Myocyte (in vitro differentiated cells): ENCODE results near the gene OR2AG2. TPM values are rescaled to one million over a fixed set of nuclear protein-coding genes. Genes with fewer than 3 reads are reported as not detected.
A peak's percentile ranks its signal among the peaks of the same experiment; 100 is the strongest.
"Not testable (repeated sequence)": the region's sequence is repeated elsewhere in the genome, so short reads cannot be mapped to it uniquely, and the experiment has no call there.

Experiments used
- DNase-seq: peaks from one replicate; pipeline ENCODE4 v3.0.0-alpha.2; 2012; ENCODE audit warnings: low read depth
- polyA plus RNA-seq: library from polyadenylated mRNA; unstranded; fragments of >200 nt; gene quantifications from one replicate; pipeline ENCODE4 v1.2.1, GENCODE V29; 2012; ENCODE audit warnings: missing spikeins
- total RNA-seq: library from RNA; depleted of rRNA; stranded (reverse); fragments of >200 nt; gene quantifications from 2 replicates; pipeline ENCODE4 v1.2.3, GENCODE V29; 2014

OR2AG2 gene, protein sequence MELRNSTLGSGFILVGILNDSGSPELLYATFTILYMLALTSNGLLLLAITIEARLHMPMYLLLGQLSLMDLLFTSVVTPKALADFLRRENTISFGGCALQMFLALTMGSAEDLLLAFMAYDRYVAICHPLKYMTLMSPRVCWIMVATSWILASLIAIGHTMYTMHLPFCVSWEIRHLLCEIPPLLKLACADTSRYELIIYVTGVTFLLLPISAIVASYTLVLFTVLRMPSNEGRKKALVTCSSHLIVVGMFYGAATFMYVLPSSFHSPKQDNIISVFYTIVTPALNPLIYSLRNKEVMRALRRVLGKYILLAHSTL
- not detected in 2 replicates for total RNA-seq
- not detected for polyA plus RNA-seq

DNA sequence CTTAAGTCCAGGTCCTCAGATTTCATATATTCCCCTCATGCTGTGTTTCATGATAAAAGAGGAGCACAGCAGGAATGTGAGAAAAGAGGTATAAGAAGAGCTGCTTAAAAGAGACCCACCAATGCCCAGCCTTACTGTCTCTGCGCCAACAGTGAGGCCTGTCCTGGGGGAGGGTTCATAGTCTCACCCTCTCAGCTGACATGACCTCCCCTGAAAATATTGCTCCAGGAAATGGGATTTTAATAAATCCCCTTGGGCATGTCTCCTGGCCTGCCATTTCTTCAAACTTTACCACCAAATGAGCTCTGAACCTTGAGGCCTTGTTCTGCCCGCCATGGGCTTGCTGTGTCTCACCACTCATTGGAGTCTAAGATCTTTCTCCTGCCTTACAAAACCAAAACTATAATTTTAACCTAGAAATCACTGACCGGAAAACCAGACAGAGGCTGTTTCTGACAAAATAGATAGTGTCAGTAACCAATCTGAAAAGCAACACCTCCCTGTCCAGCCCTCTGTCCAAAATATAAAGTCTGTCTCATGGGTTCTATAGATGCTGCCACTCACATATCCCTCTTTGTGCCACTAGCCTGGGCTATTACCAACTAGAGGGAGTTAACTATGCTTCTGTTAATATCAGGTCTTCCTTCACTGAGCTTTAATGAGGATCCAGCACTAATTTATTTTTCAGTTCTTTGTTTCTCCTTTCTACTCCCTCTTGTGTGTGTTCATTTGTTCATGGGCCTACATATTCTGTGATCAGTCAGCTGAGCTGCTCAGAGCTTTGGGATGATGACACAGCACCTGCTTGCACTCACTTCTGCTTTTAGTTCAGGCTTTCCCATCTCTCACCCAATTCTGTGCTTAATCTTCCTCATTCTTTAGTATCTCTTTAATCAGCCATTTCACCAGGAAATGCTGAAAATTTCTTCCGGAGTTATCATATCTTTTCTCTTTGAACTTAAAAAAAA is at the start of gene OR2AG2:
OR2AG2 (minus strand) TSS at position 51 of the 968 bp plus-strand sequence. CDS start 3,019 bp downstream, outside the sequence.
- no peak for DNase-seq

DNA sequence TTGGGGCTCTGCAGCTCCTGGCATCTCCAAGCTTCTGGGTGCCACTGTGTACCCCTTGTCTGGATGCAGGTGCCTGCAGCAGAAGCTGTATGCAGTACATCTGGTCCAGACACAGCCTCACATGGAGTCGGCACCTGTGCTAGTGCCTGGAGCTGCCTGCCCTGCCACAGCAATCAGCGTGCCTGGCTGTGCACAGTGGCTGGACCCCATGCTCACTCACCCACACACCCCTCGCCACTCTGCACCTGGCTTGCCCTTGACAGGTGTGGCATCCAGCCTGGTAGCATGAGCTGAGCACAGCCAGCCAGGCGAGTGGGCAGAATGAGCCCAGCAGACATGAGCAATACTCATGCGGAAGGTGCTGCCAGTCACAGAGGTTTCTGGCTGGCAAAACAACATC is 47.2 kb upstream of the OR2AG2 start:
- no peak for DNase-seq

DNA sequence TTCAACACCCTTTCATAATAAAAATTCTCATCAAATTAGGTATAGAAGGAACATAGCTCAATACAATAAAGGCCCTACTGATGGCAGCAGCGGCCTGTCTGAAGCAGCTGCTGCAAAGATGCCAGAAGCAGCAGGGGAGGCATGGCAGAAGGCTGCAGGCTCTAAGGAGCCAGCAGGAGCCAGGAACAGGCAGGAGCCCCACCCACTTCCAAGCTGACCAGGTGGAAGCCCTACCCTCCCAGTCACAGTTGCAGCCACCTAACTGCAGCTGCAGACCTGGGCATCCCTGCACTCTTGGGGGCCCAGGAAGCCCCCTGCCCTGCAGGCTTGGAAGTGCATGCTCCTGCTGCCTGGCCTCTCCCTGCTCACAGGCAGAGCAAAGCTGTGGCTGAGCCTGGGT is 45.9 kb upstream of the OR2AG2 start:
- no peak for DNase-seq

DNA sequence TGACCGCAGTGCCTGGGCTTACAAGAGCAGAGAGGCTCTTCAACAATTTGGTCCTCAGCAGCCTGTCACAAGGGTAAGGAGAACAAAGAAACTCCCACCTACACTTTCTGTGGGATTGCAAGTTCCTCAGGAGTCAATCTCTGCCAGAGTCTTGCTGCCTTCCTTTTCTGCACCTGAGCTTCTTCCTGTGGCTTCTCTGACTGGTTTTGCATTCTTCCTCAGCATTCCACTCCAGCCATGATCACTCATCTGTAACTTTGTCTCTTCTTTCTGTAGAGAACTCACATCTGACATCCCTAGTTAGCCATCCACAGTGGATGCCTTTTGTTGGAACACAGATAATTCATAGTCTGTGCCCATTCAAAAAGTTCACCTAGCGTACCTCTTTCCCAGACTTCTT is 41.9 kb upstream of the OR2AG2 start:
- no peak for DNase-seq

DNA sequence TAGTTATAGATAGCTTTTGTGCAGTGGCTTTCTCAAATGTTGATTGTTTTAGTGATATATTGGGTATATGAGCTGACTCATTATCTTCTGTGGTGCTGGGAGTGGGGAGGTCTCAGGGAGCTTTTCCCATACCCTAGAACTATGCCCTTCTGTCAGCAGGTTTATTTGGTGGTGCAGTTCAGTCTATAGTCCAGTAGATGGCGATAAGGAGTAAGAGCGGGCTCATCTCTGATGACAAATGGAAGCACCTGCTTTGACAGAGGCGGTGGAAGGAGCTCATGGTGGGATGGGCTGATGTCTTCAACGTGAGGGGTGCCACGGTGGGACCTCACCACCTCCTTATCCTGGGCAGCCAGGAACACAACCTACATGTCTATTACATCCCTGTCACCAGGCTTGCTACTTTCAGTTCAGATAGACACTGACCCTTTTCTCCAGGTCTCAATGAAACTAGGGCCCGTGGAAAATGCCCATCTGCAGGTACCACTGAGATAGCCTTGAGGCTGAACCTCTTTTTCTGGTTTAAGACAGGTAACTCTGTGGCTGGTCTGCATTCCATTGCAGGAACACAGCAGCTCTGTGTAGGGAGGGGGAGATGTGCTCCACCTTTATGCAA is 40.7 kb upstream of the OR2AG2 start:
- DNase-seq: peak; percentile 56

DNA sequence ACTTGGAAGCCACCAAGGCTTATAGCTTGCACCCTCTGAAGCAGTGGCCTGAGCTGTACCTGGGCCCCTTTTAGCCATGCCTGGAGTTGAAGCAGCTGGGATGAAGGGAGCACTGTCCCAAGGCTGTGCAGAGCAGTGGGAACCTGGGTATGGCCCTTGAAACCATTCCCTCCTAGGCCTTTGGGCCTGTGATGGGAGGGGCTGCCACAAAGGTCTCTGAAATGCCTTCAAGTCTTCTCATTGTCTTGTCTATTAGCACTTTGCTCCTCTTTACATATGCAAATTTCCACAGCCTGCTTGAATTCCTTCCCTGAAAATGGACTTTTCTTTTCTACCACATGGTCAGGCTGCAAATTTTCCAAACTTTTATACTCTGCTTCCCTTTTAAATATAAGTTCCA is 29.3 kb upstream of the OR2AG2 start:
- not testable (repeated sequence) for DNase-seq

DNA sequence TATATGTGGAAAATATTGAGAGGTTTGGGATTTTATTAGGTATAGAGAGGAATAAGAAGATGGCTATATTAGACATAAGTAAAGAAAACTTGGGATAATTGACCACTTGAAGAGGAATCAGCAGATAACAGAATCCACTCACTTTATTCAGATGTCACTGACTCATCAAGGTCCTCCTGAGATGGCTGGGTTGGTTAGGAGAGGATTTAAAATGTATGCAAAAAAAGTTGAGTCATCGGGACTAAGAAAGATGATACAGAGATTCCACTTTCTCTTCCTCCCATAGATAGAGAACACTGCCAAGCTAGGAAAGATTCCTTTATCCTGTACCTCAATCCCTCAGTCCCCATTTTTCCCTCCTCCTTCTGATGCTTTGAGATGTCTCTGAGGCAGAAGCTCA is 27.6 kb upstream of the OR2AG2 start, which contains the start of gene OR6A2:
OR6A2 (minus strand) TSS at position 288 of the 400 bp plus-strand sequence. CDS start 3,981 bp downstream, outside the sequence.
- DNase-seq: no peak

DNA sequence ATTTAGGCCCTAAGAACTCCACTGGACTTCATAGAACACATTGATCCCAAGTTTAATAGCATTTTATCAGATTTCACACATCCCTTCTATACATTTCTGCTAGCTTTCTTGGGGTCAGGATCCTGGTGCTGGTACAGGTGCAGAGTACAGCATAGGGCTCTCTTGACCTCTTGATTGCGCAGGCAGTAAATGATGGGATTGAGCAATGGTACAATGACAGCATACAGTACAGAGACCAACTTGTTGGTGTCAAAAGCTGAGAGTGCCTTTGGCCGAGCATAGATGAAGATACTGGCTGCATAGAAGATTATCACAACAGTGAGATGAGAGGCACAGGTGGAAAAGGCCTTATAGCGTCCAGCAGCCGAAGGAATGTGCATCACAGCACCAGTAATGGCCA is 22.9 kb upstream of the OR2AG2 start:
- no peak for DNase-seq

DNA sequence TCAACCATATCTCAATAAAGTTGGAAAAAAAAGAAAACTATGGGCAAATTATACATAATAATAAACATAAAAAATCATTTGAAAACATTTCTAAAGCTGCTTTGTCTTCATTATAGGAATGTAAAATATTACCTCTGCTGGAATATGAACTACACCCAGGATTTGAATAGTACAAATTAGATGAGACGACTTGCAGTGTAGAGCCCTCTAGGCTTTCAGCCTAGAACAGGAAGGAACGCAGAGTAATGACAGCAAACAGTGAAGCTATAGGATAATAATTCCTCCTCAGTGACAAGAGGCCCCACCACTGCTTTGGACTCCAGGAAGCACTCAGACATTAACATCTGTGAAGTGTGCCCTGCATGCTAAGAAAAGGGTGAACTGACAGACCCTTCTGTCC is 18.8 kb upstream of the OR2AG2 start:
- DNase-seq: no peak

DNA sequence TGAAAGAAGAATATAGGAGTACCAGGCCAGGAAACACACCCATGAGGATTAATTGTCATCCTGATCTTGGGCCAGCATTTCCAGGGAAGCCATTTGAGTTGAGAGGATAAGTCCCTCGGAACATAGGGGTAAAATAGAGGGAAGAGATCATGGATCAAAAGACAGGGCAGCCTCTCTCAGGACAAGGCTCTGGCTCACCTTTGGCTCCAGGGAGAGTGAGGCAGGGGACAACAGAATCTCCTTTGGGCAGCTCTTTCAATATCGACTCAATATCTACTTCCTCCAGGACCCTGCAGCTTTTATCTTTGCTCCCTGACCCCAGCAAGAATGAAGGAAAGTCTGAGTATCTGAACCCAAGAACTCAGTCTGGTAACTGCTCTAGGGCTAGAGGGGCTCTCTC is 10.9 kb upstream of the OR2AG2 start, which contains the start of gene OR2AG1:
OR2AG1 (plus strand) TSS at position 301 of the 400 bp plus-strand sequence. CDS start 2,018 bp downstream, outside the sequence.
- no peak for DNase-seq

DNA sequence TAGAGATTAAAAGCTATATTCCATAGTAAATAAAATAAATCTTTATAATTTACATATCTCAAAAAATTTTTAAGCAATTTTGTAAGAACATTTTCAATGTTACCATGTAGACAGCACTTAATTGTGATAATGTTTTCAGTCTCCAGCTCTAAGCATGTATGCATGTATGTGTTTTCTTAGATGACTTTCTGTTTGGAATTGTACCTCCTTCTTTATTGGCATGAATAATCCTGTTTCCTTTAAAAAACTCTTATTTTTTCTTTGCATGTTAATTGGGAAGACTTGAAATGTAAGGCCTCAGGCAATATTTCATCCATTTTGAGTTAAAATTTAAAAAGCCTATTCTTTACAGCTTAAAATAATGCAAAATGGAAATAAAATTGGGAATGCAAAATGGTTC is 9.1 kb upstream of the OR2AG2 start:
- no peak for DNase-seq

DNA sequence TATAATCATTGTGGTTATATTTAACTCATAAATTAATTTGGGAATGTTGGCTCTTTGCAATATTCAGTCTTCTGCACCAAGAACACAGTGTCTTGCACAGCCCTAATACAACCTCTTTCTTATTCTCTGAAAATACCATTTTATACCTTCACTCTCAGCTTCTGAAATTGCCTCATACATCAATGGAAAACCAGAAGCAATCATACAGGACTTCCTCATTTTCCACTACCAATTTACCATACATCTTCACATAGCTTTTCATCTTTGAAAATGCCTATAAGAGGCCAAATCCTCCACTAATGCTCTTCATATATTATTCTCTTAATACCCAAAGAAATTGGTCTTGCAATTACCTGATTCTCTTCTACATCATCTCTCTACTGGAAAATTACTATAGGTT is 6.7 kb upstream of the OR2AG2 start:
- DNase-seq: no peak

DNA sequence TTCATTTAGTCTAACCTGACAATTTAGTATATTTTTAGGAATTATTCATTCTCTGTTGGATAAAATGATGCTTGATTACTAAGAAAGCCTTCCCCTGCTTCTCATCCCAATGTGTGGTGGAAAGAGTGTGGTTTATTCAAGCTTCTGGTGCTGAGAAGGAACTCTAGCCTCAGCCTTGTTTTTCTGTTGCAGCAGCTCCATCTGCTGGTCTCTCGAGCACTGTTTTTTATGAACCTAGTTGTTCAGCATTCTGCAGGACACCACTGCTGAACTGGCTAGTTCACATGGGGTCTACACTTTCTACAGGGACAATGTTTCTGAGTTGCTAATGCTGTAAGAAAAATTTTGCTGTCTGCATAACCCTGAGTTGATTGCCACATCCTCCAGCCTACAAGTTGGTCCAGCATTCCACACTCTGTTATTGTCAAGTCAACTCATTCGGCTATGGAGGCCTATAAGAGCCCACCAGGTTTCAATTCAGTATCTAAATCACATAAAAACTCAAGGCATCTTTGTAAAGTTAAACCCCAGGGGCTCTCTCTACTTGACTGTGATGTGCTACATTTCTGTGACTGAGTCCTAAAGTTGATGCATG is 14.3 kb downstream of the OR2AG2 start:
- DNase-seq: peak; percentile 75

DNA sequence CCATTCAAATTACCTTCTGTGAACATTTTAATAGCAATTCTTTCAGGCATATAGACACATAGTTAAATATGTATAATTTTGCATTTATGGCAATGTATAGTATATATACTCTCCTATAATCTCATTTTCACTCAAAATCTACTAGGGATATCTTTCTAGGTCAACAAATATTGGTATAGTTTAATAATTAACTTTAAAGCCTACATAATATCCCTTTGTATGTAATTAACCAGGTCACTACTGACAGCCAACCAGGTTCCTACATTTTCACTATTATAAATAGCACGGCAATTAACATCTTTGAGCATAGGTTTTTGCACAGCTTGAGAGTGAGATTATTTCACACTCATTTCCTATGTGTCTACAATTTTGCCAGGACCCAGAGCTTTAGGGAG is 15.8 kb downstream of the OR2AG2 start:
- DNase-seq: no peak

DNA sequence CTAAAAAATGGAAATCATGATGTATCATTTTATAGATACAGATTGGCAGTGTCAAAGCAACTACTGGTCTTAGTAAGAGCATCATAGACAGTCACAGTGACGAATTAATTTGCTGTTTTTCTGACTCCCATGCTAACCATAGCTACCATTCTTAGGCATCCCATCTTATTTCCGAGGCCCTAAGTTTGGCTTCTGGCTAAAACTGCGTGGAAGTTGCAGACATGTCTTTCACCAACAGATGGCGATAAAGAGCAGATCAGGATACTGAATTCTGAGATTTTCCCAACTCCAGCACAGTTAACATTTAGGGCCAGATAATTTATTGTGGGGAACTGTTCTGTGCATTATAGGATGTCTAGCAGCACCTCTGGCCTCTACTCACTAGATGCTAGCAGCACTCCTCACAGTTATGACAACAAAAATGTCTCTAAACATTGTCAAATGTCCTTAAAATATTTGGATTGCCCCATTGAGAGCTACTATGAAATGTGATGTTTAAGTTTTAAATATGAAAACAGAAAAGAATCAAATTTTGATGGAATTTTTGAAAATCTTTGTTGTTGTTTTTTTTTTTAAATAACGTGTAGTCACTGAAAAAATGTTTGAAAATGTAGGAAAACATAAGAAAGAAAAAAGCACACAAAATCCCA is 16.3 kb downstream of the OR2AG2 start:
- peak; percentile 57 for DNase-seq

DNA sequence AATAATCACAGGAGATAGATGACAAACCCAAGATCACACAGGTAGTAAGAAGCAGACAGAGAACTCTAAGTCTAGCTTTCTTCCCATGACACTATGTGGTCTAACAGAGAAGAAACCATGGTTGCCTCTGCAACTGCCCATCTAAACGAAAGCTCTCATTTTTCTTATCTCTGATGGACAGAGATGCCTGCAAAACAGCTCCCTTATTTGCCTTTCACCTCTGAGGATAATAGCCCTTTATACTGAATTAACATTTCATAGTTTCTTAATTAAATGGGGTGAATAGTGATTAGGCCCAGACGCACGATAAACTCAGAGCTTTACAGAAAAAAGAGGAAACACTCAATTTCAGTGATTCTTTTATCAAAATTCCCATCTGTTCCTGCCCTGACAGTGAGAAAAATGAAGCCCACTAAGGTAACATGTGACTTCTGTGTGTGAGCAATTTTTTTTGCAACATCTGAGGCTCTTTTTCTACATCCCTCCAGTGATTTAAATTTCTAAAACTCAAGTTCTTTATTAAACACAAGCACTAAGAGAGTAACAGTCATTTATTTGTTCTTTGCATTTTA is 24.6 kb downstream of the OR2AG2 start:
- no peak for DNase-seq

DNA sequence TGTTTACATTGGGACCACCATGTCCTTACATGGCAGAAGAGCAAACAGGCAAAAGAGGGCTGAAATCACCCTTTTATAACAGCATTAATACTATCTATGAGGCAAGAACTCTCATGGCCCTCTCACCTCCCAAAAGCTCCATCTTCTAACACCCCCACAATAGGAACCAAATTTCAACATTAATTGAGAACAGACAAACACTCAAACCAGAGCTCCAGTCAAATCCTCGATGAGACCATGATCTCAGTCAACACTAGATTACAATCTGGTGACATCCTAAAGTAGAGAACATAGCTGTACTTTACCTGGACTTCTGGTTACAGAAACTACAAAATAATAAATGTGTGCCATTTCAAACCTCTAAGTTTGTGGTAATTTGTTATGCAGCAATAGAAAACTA is 25.1 kb downstream of the OR2AG2 start:
- no peak for DNase-seq

DNA sequence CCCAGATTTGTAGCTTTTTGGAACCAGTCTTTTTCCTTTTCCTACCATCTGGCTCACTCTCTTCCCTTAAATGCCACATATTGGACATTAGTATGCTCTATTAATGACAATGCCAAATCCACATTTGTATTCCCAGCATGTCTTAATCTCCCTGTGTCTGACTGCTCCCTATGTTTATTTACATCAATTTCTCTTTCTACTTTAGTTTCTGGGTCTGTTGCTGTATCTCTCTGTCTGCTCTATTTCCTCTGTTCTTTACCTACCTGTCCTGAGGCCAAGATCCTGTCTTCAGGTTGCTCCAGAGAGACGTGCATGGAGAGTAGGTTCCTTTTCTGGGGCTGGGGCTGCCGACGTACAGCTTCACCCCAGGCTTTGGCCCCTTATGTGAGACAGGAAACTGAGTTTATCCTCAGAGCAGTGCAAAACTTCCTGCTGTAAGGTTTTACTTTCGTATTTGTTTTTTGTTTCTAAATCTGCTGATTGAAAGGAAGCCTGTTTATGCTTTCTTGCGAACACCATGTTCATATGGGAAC is 25.6 kb downstream of the OR2AG2 start:
- DNase-seq: no peak

DNA sequence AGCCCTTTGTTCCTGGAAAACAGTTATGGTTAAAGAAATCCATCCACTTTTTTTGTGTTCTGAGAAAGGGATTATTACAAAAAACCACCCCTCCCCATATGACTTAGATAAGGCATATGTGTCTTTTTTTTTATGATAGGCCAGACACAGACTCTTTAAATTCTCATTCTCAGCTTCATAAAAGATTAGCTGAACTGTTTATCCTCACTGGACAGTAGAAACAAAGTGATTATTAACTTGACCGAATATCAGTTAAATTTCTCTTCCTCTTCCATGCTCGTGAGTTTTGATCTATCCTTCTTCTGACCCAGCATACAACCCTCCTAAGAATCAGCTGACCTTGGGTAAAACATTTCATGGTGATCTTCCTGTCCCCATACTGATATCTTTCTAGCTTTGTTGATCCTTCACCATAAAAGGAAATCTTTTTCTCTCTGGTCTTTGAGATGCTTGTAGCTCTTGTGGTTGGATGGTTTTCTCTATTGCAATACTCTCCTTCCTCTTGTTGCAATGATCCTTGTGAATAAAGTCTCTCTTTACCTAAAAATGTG is 26.2 kb downstream of the OR2AG2 start:
- DNase-seq: no peak

DNA sequence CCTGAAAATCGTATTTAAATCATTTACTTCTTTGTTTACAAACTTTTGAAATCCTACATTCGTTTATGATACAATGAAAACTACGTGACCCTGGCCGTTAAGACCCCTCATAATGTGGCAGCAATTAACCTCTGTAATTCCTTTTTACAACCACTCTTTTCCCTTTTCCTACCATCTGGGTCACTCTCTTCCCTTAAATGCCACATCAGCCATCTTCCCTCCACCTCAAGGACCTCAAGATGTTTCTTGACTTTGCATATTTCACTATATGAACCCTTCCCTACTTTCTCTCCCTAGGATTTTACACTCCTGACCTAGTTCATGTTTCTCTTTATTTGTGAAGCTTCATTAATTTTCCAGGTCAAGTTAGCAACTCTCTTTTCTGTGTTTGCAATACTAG is 26.8 kb downstream of the OR2AG2 start:
- no peak for DNase-seq
